Endothelial cell of umbilical vein (primary cell): ENCODE results near the gene SH3RF3. TPM values are rescaled to one million over a fixed set of nuclear protein-coding genes. Genes with fewer than 3 reads are reported as not detected.

Experiments
- BruUV-seq: library from RNA; stranded (reverse); fragments of 400-500 nt; replicated peaks from 2 replicates; lab custom pipeline; 2021; lab: Mats Ljungman, UMichigan
- CTCF ChIA-PET: fragments of 300-600, 350-600 bp; sonication (Branson Sonifier 250); formaldehyde crosslinking; loops from one replicate; lab custom pipeline; 2021; ENCODE audit warnings: antibody characterized with exemption, inconsistent platforms; lab: Charles Lee
- POLR2A ChIA-PET: fragments of 300-600, 350-600 bp; sonication (Branson Sonifier 250); formaldehyde crosslinking; loops from one replicate; lab custom pipeline; 2021; ENCODE audit warnings: antibody characterized with exemption, inconsistent platforms; lab: Charles Lee
- DNase-seq: peaks from one replicate; pipeline ENCODE4 v3.0.0-alpha.2; 2011; ENCODE audit warnings: low read depth, low spot score
- FAIRE-seq: peaks from 2 replicates; lab custom pipeline; 2011; peaks lifted over from hg19 to GRCh38; lab: Jason Lieb, UNC
- H2AFZ ChIP-seq: 2 replicates; pipeline ENCODE4 v1.6.0; 2012; ENCODE audit warnings: low read depth, low read length, control low read depth, inconsistent platforms
- H3K27ac ChIP-seq: 2 replicates; pipeline ENCODE4 v1.5.1; 2011; ENCODE audit warnings: low read depth, mild to moderate bottlenecking, control low read depth, low read length, moderate library complexity; ENCODE audit not compliant: insufficient read depth
- H3K27me3 ChIP-seq, 2 experiments: 2 replicates each; pipeline versions ENCODE4 v1.6.0 to v1.6.1; 2011; ENCODE audit warnings: low read length in 2 of 2, mixed read lengths in 1 of 2; ENCODE audit not compliant: control insufficient read depth in 2 of 2, insufficient read depth in 2 of 2
- H3K36me3 ChIP-seq, 2 experiments: 2 replicates in 1 of 2; 3 replicates in 1 of 2; pipeline ENCODE4 v1.5.1; 2011; ENCODE audit warnings: low read length in 2 of 2, mild to moderate bottlenecking in 1 of 2, moderate library complexity in 1 of 2; ENCODE audit not compliant: control insufficient read depth in 2 of 2, insufficient read depth in 2 of 2; ENCODE audit errors: extremely low read depth in 1 of 2
- H3K4me1 ChIP-seq: 3 replicates; pipeline ENCODE4 v1.5.1; 2011; ENCODE audit warnings: mild to moderate bottlenecking, low read length; ENCODE audit not compliant: control insufficient read depth, insufficient read depth; ENCODE audit errors: extremely low read depth
- H3K4me2 ChIP-seq: 2 replicates; pipeline ENCODE4 v1.6.1; 2011; ENCODE audit warnings: low read length, control low read depth, mixed read lengths; ENCODE audit not compliant: insufficient read depth
- H3K4me3 ChIP-seq, 3 experiments: fragments of 200-600 bp in 1 of 3; sonication (generic), shearing (Covaris generic) in 1 of 3; replicated peaks in 1 of 3; 2 replicates each; pipeline ENCODE4 v1.5.1; 2011 to 2016; ENCODE audit warnings: control low read depth in 3 of 3, low read length in 3 of 3, mild to moderate bottlenecking in 2 of 3, inconsistent platforms in 1 of 3, low read depth in 1 of 3, moderate library complexity in 1 of 3; ENCODE audit not compliant: insufficient read depth in 1 of 3
- H3K79me2 ChIP-seq: 2 replicates; pipeline ENCODE4 v1.6.0; 2012; ENCODE audit warnings: low read length, inconsistent platforms; ENCODE audit not compliant: control insufficient read depth, insufficient read depth
- H3K9ac ChIP-seq: replicated peaks from 2 replicates; pipeline ENCODE3; 2011; ENCODE audit warnings: low read length, control low read depth; ENCODE audit not compliant: insufficient read depth; ENCODE audit errors: extremely low read depth
- H3K9me1 ChIP-seq: replicated peaks from 3 replicates; pipeline ENCODE4 v1.6.0; 2011; ENCODE audit warnings: mild to moderate bottlenecking, low read length; ENCODE audit not compliant: control insufficient read depth, insufficient read depth; ENCODE audit errors: extremely low read depth
- H3K9me3 ChIP-seq: replicated peaks from 2 replicates; pipeline ENCODE4 v1.5.1; 2012; ENCODE audit warnings: low read length, inconsistent platforms; ENCODE audit not compliant: control insufficient read depth, insufficient read depth
- H4K20me1 ChIP-seq: replicated peaks from 2 replicates; pipeline ENCODE3; 2011; ENCODE audit warnings: mild to moderate bottlenecking, low read length; ENCODE audit not compliant: control insufficient read depth, insufficient read depth; ENCODE audit errors: extremely low read depth
- CTCF ChIP-seq, 2 donors: IDR thresholded peaks; 1 replicate in 1 of 2; 2 replicates in 1 of 2; pipeline ENCODE4 v1.5.1; 2011; ENCODE audit warnings: low read length in 2 of 2, mild to moderate bottlenecking in 2 of 2, moderate library complexity in 2 of 2, control low read depth in 1 of 2, inconsistent platforms in 1 of 2, low read depth in 1 of 2; ENCODE audit not compliant: insufficient read depth in 1 of 2; ENCODE audit errors: extremely low read depth in 1 of 2
- EZH2 ChIP-seq: IDR thresholded peaks from 2 replicates; pipeline ENCODE4 v1.6.1; 2012; ENCODE audit warnings: borderline replicate concordance, low read depth, mild to moderate bottlenecking, moderate library complexity, low read length, inconsistent platforms; ENCODE audit not compliant: severe bottlenecking
- FOS ChIP-seq: IDR thresholded peaks from 2 replicates; pipeline ENCODE4 v1.6.1; 2011; ENCODE audit warnings: mild to moderate bottlenecking, low read length, moderate library complexity, borderline replicate concordance; ENCODE audit not compliant: insufficient read depth
- GATA2 ChIP-seq: IDR thresholded peaks from 2 replicates; pipeline ENCODE4 v1.7.0; 2011; ENCODE audit warnings: low read depth, mild to moderate bottlenecking, moderate library complexity, mixed read lengths, low read length; ENCODE audit not compliant: insufficient read length, insufficient read depth
- JUN ChIP-seq: IDR thresholded peaks from 2 replicates; pipeline ENCODE4 v1.6.1; 2011; ENCODE audit warnings: borderline replicate concordance, low read depth; ENCODE audit not compliant: insufficient read length, insufficient read depth
- MAX ChIP-seq: IDR thresholded peaks from 2 replicates; pipeline ENCODE4 v1.6.1; 2011; ENCODE audit not compliant: insufficient read depth, insufficient read length
- MYC ChIP-seq: IDR thresholded peaks from one replicate; pipeline ENCODE4 v1.6.1; 2011; ENCODE audit warnings: mild to moderate bottlenecking, low read depth, low read length
- POLR2A ChIP-seq: IDR thresholded peaks from 2 replicates; pipeline ENCODE4 v1.6.1; 2012; ENCODE audit warnings: low read depth, mild to moderate bottlenecking, control low read depth, low read length
- POLR2AphosphoS5 ChIP-seq: IDR thresholded peaks from 2 replicates; pipeline ENCODE4 v1.6.1; 2012; ENCODE audit warnings: low read depth, mild to moderate bottlenecking, control low read depth, low read length, moderate library complexity; ENCODE audit not compliant: insufficient read depth
- dilution Hi-C: fragments of 300-500 bp; cut with MboI; formaldehyde crosslinking; loops from one replicate; pipeline ENCODE4 v1.15.0; 2019; ENCODE audit warnings: low sequenced_read_pairs; ENCODE audit not compliant: extremely low pct_ligation_motif_present
- intact Hi-C: fragments of 100-400 bp; cut with micrococcal nuclease; formaldehyde crosslinking; loops from one replicate; pipeline ENCODE4 v1.10.0; 2022
- polyA plus RNA-seq, 4 experiments: library from polyadenylated mRNA; depleted of rRNA in 3 of 4; stranded (reverse) in 3 of 4; unstranded in 1 of 4; fragments of >200 nt; gene quantifications; 2 replicates each; pipeline versions ENCODE4 v1.2.1 to v1.2.3, GENCODE V29; 2011 to 2012; ENCODE audit warnings: missing spikeins in 1 of 4
- total RNA-seq: library from RNA; stranded (reverse); gene quantifications from 2 replicates; pipeline ENCODE4 v1.2.3, GENCODE V29; 2021

Gene SH3RF3
- total and polyA plus RNA-seq, 2 donors (not counting 3 experiments of a cell fraction or from before 2014, with no cell fraction given): 3.8 to 14.7 TPM

DNA sequence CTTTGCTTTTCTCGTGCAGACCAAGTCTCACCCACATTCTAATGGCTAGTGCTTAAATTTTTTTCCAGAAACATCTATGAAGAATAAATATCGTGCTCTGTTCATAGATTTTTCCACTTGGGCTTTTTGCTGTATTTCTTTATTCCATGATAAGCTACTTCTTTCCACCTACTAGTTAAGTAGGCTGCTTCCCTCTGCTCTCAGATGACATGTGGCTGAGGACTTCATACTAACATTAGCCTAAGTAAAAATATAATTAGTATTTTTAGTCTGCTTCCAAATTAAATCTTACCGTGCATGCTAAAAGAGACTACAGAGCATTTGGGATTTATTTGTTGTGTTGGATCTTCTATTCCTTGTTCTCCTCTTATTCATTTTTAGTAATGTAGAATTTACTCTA is 102.4 kb downstream of the SH3RF3 start:
- Histone ChIP-seq H3K27me3 (no peaks in the 10 kb centered on the region), H3K79me2 (peaks cover 17% of the 10 kb centered on the region), H3K9ac (no peak overlapping the region), H3K9me1 (no peaks in the 10 kb centered on the region), H3K9me3 (no peaks in the 10 kb centered on the region), H3K4me3 (no peak overlapping the region), H3K27ac (no peak overlapping the region), H3K4me1 (peaks cover 13% of the 10 kb centered on the region), H4K20me1 (no peaks in the 10 kb centered on the region), H2AFZ (no peak overlapping the region), H3K36me3 (no peaks in the 10 kb centered on the region), H3K4me2 (no peak overlapping the region)
- ChIA-PET CTCF (interaction anchor here (0.7 to 1.1 kb wide), 2 partner anchors 8 to 22 kb away, joined by 3 read pairs; no protein-coding TSS in a partner anchor), POLR2A (no interaction called here)
- DNase-seq (no peak), FAIRE-seq (no peak)
- TF ChIP-seq MAX (no peak), CTCF (IDR thresholded peaks at IDR 0.05; ENCODE audit: extremely low read depth in 1 of 2, insufficient read depth in 1 of 2, low read depth in 1 of 2, low read length in 2 of 2) (no peak), EZH2 (no peak), MYC (no peak), POLR2AphosphoS5 (no peak), POLR2A (no peak), FOS (no peak), JUN (no peak), GATA2 (no peak)
- dilution Hi-C loops (no loop called here), intact Hi-C loops (no loop called here)
- BruUV-seq: no TSS peak
